Measurements from ENCODE around the gene HS3ST2. TPM values are rescaled to one million over a fixed set of nuclear protein-coding genes. Genes with fewer than 3 reads are reported as not detected.
A peak's percentile ranks its signal among the peaks of the same experiment; 100 is the strongest.

The HS3ST2 gene
- total RNA-seq, 4 donors from 2014 or later = 0.71 to 2.2 (median 1.5) TPM

- Histone ChIP-seq H3K27ac (replicated peaks in 1 of 4) (no peak overlapping the region), H3K27me3 (peaks cover 0 to 43% (median 0%) of the 10 kb centered on the region in 4 donors), H3K9me3 (no peaks in the 10 kb centered on the region), H3K4me3 (peak overlapping the region; percentile 28 to 39 (median 33)), H3K36me3 (no peaks in the 10 kb centered on the region), H3K4me1 (peaks cover 8 to 15% (median 11%) of the 10 kb centered on the region in 4 donors)
- no peak for TF ChIP-seq EP300 (IDR thresholded peaks at IDR 0.05)
- no peak for TF ChIP-seq POLR2A (IDR thresholded peaks at IDR 0.05; ENCODE audit: low read depth)
- TF ChIP-seq, protein P1, sequence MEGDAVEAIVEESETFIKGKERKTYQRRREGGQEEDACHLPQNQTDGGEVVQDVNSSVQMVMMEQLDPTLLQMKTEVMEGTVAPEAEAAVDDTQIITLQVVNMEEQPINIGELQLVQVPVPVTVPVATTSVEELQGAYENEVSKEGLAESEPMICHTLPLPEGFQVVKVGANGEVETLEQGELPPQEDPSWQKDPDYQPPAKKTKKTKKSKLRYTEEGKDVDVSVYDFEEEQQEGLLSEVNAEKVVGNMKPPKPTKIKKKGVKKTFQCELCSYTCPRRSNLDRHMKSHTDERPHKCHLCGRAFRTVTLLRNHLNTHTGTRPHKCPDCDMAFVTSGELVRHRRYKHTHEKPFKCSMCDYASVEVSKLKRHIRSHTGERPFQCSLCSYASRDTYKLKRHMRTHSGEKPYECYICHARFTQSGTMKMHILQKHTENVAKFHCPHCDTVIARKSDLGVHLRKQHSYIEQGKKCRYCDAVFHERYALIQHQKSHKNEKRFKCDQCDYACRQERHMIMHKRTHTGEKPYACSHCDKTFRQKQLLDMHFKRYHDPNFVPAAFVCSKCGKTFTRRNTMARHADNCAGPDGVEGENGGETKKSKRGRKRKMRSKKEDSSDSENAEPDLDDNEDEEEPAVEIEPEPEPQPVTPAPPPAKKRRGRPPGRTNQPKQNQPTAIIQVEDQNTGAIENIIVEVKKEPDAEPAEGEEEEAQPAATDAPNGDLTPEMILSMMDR (IDR thresholded peaks at IDR 0.05) = peak; percentile 59 to 76 (median 67)
- TF ChIP-seq POLR2AphosphoS5 (IDR thresholded peaks at IDR 0.05) = peak in 1 of 2 donors; percentile 44
- intact Hi-C loops (cut with DNase I) = no loop called here
- WGBS = 11% methylated on average over 18 of the region's 18 CpGs
- DNase-seq (ENCODE audit: extremely low spot score) = peak; percentile 94
These were observed 134.8 kb downstream of the HS3ST2 start for GRCh38 chr16:22948603-22949368.

DNA sequence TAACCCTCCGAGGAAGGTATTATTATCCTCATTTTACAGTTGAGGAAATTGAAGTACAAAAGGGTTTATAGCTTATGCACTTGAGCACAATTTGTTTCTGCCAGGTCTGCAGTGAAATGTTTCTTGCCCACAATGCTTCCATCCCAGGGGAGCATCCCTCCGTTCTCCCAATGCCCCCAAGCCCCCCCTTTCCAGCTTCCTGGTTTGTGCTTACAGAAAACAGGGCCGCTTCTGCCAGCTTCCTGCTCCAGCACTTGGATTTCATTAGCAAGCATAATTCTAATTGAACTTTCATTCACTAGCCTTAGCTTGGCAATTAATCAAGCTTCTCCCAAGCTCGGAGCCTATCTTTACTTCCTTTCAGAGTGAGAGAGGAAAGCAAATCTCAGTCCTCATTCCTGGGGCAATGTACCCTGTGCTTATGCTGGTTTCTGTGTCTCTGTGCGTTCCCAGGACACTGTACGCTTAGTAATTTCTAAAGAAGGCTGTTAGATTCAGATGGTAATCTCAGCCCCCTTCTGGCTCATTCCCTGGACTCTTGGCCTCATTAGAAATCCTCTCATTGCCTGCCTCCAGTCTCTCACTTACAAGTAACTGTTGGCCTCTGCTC, 141.6 kb downstream of the HS3ST2 start:
- Histone ChIP-seq H3K9me3 (no peaks in the 10 kb centered on the region), H3K27ac (replicated peaks in 1 of 4) (no peak overlapping the region), H3K4me3 (no peak overlapping the region), H3K4me1 (no peaks in the 10 kb centered on the region), H3K36me3 (no peaks in the 10 kb centered on the region), H3K27me3 (peaks cover 0 to 25% (median 0%) of the 10 kb centered on the region in 4 donors)
- intact Hi-C loops (cut with DNase I) = no loop called here
- TF ChIP-seq, protein P1 (IDR thresholded peaks at IDR 0.05) = no peak
- no peak for TF ChIP-seq POLR2A (IDR thresholded peaks at IDR 0.05; ENCODE audit: low read depth)
- no peak for TF ChIP-seq POLR2AphosphoS5 (IDR thresholded peaks at IDR 0.05)
- 35% methylated on average over 6 of the region's 6 CpGs for WGBS
- no peak for DNase-seq (ENCODE audit: extremely low spot score)

DNA sequence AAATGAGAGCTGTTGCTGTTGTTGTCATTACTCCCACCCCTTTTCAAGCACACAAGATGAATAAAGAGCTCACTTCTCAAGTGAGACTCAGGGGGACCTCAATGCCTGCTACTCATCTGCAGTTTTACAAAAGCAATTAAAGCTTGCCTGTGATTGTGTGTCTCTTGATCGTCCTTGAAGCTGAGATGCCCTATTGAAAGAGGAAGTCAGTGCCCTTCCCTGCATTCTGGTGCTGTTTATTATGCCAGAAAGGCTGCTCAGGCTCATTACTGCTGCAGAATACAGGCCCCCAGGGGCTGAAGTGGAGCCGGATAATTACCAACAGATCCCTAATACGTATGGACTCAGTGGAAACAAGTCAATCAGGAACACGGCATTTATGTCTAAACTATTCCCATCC, 147.2 kb downstream of the HS3ST2 start:
- no peak overlapping the region for H3K27ac ChIP-seq (replicated peaks in 1 of 4)
- H3K4me3 ChIP-seq = no peak overlapping the region
- no peaks in the 10 kb centered on the region for H3K4me1 ChIP-seq
- H3K36me3 ChIP-seq = no peaks in the 10 kb centered on the region
- no peak for DNase-seq (ENCODE audit: extremely low spot score)
- no peaks in the 10 kb centered on the region for H3K9me3 ChIP-seq
- intact Hi-C loops (cut with DNase I) = no loop called here
- TF ChIP-seq, protein P1 (IDR thresholded peaks at IDR 0.05) = no peak
- no peak for TF ChIP-seq POLR2AphosphoS5 (IDR thresholded peaks at IDR 0.05)
- TF ChIP-seq EP300 (IDR thresholded peaks at IDR 0.05) = no peak
- TF ChIP-seq POLR2A (IDR thresholded peaks at IDR 0.05; ENCODE audit: low read depth) = no peak
- H3K27me3 ChIP-seq = peaks cover 0 to 22% (median 0%) of the 10 kb centered on the region in 4 donors
- 47% methylated on average over 3 of the region's 4 CpGs for WGBS

- Histone ChIP-seq H3K9me3 (no peaks in the 10 kb centered on the region), H3K4me3 (no peak overlapping the region), H3K4me1 (no peaks in the 10 kb centered on the region), H3K36me3 (no peaks in the 10 kb centered on the region), H3K27me3 (peaks cover 0 to 10% (median 0%) of the 10 kb centered on the region in 4 donors), H3K27ac (replicated peaks in 1 of 4) (no peak overlapping the region)
- DNase-seq (ENCODE audit: extremely low spot score) = no peak
- intact Hi-C loops (cut with DNase I) = no loop called here
- WGBS = no CpG with 5 or more reads among the region's 1 CpG
- TF ChIP-seq POLR2AphosphoS5 (IDR thresholded peaks at IDR 0.05) (no peak), EP300 (IDR thresholded peaks at IDR 0.05) (no peak), POLR2A (IDR thresholded peaks at IDR 0.05; ENCODE audit: low read depth) (no peak)
- TF ChIP-seq, protein P1 (IDR thresholded peaks at IDR 0.05) = no peak
These were observed 148.9 kb downstream of the HS3ST2 start for GRCh38 chr16:22962905-22963304.

Data from esophagus muscularis mucosa (tissue), 4 donors.